ENCODE results near the gene MYH1. TPM values are rescaled to one million over a fixed set of nuclear protein-coding genes. Genes with fewer than 3 reads are reported as not detected.

Gene MYH1
- total and polyA plus RNA-seq, 2 of the 13 experiments (the other 11 are each of a cell fraction or from before 2014, with no cell fraction given), result 0.01 TPM; not detected in 1

- Histone ChIP-seq H3K9ac (ENCODE audit: insufficient read depth, low read depth, low read length) (no peak overlapping the region), H4K20me1 (ENCODE audit: insufficient read depth, low read length) (no peaks in the 10 kb centered on the region), H3K9me3 (ENCODE audit: low read length) (no peaks in the 10 kb centered on the region), H3K79me2 (ENCODE audit: insufficient read depth, low read length) (no peaks in the 10 kb centered on the region), H3K27ac (ENCODE audit: extremely low read length, insufficient read depth, low read length) (no peak overlapping the region), H2AFZ (ENCODE audit: low read length) (no peak overlapping the region), H3K4me3 (replicated peaks in 1 of 3; ENCODE audit: insufficient read depth in 1 of 3, low read depth in 2 of 3, low read length in 3 of 3) (no peak overlapping the region), H3K4me2 (ENCODE audit: low read depth, low read length) (no peak overlapping the region), H3K4me1 (ENCODE audit: insufficient read depth, low read length) (no peaks in the 10 kb centered on the region), H3K27me3 (ENCODE audit: control insufficient read depth in 1 of 2, insufficient read depth in 2 of 2, low read length in 2 of 2) (no peaks in the 10 kb centered on the region; a peak in 1 of 5 replicates), H3K36me3 (replicated peaks in 1 of 2; ENCODE audit: control insufficient read depth in 1 of 2, insufficient read depth in 2 of 2, low read length in 2 of 2) (no peaks in the 10 kb centered on the region)
- DNase-seq (ENCODE audit: low spot score) (no peak), ATAC-seq (no peak), FAIRE-seq (no peak)
- WGBS (ENCODE audit: low lambda C conversion rate), result 21% methylated on average over 1 of the region's 1 CpG
- intact Hi-C loops (cut with micrococcal nuclease; ENCODE audit: unreplicated experiment) (no loop called here), in situ Hi-C loops (cut with HindIII; ENCODE audit: extremely low pct_ligation_motif_present, low pct_unique_long_range_greater_than_20kb) (no loop called here)
- no TSS peak for BruUV-seq (replicated peaks)
- POLR2A ChIA-PET, result no interaction called here
- CTCF ChIA-PET (ENCODE audit: low intra/inter-chr PET ratio, low total read pairs), result no interaction called here
- peak; percentile 88 for TF ChIP-seq RFX5 (IDR thresholded peaks at IDR 0.05; ENCODE audit: low read depth, low read length)
- TF ChIP-seq NCOA2 (CRISPR knock-in tag; IDR thresholded peaks at IDR 0.05), result no peak
- peak; percentile 44; the same call in 1 of the 2 replicates for TF ChIP-seq FOSL2 (CRISPR knock-in tag; IDR thresholded peaks at IDR 0.05)
- no peak for TF ChIP-seq ZNF878 (CRISPR knock-in tag; IDR thresholded peaks at IDR 0.05)
- TF ChIP-seq DPF2 (CRISPR knock-in tag; IDR thresholded peaks at IDR 0.05; ENCODE audit: borderline replicate concordance, low read depth), result no peak
- TF ChIP-seq ZSCAN9 (CRISPR knock-in tag; IDR thresholded peaks at IDR 0.05; ENCODE audit: borderline replicate concordance), result no peak
- TF ChIP-seq ATF4 (CRISPR knock-in tag; IDR thresholded peaks at IDR 0.05), result peak in 1 of 2 experiments; percentile 86; a peak in 2 of 4 replicates
- TF ChIP-seq FOXJ3 (CRISPR knock-in tag; IDR thresholded peaks at IDR 0.05; ENCODE audit: borderline replicate concordance), result no peak
- no peak for TF ChIP-seq SATB2 (CRISPR knock-in tag; IDR thresholded peaks at IDR 0.05)
- no peak for TF ChIP-seq ZNF484 (CRISPR knock-in tag; IDR thresholded peaks at IDR 0.05; ENCODE audit: borderline replicate concordance, low read depth)
- TF ChIP-seq ZNF3 (CRISPR knock-in tag; IDR thresholded peaks at IDR 0.05), result peak; percentile 80
- TF ChIP-seq CEBPB (IDR thresholded peaks at IDR 0.05; ENCODE audit: borderline replicate concordance, low read depth, low read length), result peak; percentile 68
- no peak for TF ChIP-seq XBP1 (CRISPR knock-in tag; IDR thresholded peaks at IDR 0.05)
- no peak for TF ChIP-seq SMARCC2 (IDR thresholded peaks at IDR 0.05)
Measured at GRCh38 chr17:10471858-10472257, 46.5 kb downstream of the MYH1 start.
